Right lobe of liver (tissue), 6 donors: ENCODE measurements around the gene SNX11. TPM values are rescaled to one million over a fixed set of nuclear protein-coding genes. Genes with fewer than 3 reads are reported as not detected.

Experiments used
- ATAC-seq, 4 donors: fragments of 200-7000 bp; cut with Tn5 transposase; one replicate each; pipeline ENCODE4 v1.9.1; 2020; ENCODE audit warnings: mild to moderate bottlenecking in 4 of 4, moderate library complexity in 4 of 4
- DNase-seq, 3 donors: peaks; one replicate each; pipeline ENCODE4 v3.0.0-alpha.2; 2020
- H3K27ac ChIP-seq, 3 donors: fragments of 200-600 bp; one replicate each; pipeline ENCODE4 v1.8.0; 2022
- H3K27me3 ChIP-seq, 2 donors: fragments of 200-600 bp; one replicate each; pipeline ENCODE4 v1.8.0; 2022
- H3K36me3 ChIP-seq, 4 donors: fragments of 200-600 bp; sonication (generic) in 1 of 4; one replicate each; pipeline versions ENCODE4 v1.5.1 to v1.8.0; 2017 to 2022; ENCODE audit warnings: control low read depth in 1 of 4
- H3K4me1 ChIP-seq, 4 donors: fragments of 200-600 bp; sonication (generic) in 1 of 4; one replicate each; pipeline versions ENCODE4 v1.5.1 to v1.8.0; 2017 to 2022; ENCODE audit warnings: control low read depth in 1 of 4
- H3K4me3 ChIP-seq, 3 donors: fragments of 200-600 bp; one replicate each; pipeline ENCODE4 v1.8.0; 2022
- H3K9me3 ChIP-seq, 4 donors: fragments of 200-600 bp; sonication (generic) in 1 of 4; one replicate each; pipeline versions ENCODE4 v1.5.1 to v1.8.0; 2017 to 2022; ENCODE audit warnings: control low read depth in 1 of 4
- POLR2A ChIP-seq: fragments of 450-650 bp; IDR thresholded peaks from one replicate; pipeline ENCODE4 v1.6.1; 2017; ENCODE audit warnings: antibody characterized with exemption, mild to moderate bottlenecking
- WGBS: methylation state at CpG from one replicate; pipeline ENCODE4 v1.1.6; 2018; ENCODE audit warnings: low coverage, low lambda C conversion rate; ENCODE audit not compliant: insufficient coverage; ENCODE audit errors: missing lambda C conversion rate; 5-methylcytosine and 5-hydroxymethylcytosine counted together
- intact Hi-C, 2 donors: fragments of 100-400 bp; cut with DNase I; formaldehyde crosslinking; loops; one replicate each; pipeline versions ENCODE4 v1.11.2 to v1.14.1; 2022
- total RNA-seq, 6 experiments: library from RNA; depleted of rRNA in 2 of 6; stranded (reverse); fragments of >200 nt in 2 of 6; fragmentation: NEBNext Ultra II Directional in 3 of 6; extraction: Animal tissue kit (Norgen Biotek cat#: 25700) in 3 of 6; gene quantifications; one replicate each; pipeline versions ENCODE4 v1.1.0 to v1.2.4, GENCODE V29; 2016 to 2023
- TF ChIP-seq, protein P1 (sequence below), 4 donors: fragments of 200-600 bp in 3 of 4; fragments of 450-650 bp in 1 of 4; IDR thresholded peaks; one replicate each; pipeline versions ENCODE4 v1.5.1 to v1.8.0; 2016 to 2022; ENCODE audit warnings: antibody characterized with exemption in 4 of 4, mild to moderate bottlenecking in 2 of 4
- donor health status: DM: no; HTN: yes; CAD: no.
- donor health status: DM: no; HTN: no; CAD: no.
- donor health status: DM: no; HTN: no; CAD: no.
- donor health status: DM: no; HTN: yes; CAD: no.
- donor health status: DM: no; HTN: yes; CAD: no.

The SNX11 gene
- total RNA-seq, 6 experiments from 2014 or later, result 7.2 to 11.7 (median 9.2) TPM

DNA sequence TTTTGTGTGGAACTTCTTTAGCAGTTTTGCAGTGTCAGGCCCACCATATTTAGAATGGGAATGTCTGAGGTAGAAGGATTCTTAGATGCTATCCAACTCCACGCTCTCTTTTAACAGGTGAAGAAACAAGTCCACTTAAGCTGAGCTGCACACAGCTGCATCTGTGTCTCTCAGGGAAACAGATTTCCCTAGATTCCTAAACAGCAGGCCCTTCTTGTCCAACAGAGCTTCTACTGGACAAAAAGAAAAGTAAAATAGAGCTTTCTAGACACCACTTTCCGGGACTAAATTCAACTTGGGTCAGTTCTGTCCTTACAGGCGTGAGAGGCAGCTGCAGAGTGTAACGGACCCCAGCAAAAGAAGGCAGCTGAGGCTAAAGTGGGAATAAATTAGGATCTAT lies 51.7 kb downstream of the SNX11 start:
- intact Hi-C loops, result no loop called here
- H3K4me3 ChIP-seq, result no peak overlapping the region
- peak overlapping the region; percentile 65 to 94 (median 87) for H3K27ac ChIP-seq
- peaks cover 0 to 33% (median 8%) of the 10 kb centered on the region in 4 donors for H3K4me1 ChIP-seq
- H3K27me3 ChIP-seq, result no peaks in the 10 kb centered on the region
- no peaks in the 10 kb centered on the region for H3K9me3 ChIP-seq
- WGBS, result 75% methylated on average over 4 of the region's 4 CpGs
- ATAC-seq, result no peak
- DNase-seq, result no peak
- TF ChIP-seq, protein P1, sequence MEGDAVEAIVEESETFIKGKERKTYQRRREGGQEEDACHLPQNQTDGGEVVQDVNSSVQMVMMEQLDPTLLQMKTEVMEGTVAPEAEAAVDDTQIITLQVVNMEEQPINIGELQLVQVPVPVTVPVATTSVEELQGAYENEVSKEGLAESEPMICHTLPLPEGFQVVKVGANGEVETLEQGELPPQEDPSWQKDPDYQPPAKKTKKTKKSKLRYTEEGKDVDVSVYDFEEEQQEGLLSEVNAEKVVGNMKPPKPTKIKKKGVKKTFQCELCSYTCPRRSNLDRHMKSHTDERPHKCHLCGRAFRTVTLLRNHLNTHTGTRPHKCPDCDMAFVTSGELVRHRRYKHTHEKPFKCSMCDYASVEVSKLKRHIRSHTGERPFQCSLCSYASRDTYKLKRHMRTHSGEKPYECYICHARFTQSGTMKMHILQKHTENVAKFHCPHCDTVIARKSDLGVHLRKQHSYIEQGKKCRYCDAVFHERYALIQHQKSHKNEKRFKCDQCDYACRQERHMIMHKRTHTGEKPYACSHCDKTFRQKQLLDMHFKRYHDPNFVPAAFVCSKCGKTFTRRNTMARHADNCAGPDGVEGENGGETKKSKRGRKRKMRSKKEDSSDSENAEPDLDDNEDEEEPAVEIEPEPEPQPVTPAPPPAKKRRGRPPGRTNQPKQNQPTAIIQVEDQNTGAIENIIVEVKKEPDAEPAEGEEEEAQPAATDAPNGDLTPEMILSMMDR (IDR thresholded peaks at IDR 0.05), result no peak
- no peak for TF ChIP-seq POLR2A
- no peaks in the 10 kb centered on the region for H3K36me3 ChIP-seq

DNA sequence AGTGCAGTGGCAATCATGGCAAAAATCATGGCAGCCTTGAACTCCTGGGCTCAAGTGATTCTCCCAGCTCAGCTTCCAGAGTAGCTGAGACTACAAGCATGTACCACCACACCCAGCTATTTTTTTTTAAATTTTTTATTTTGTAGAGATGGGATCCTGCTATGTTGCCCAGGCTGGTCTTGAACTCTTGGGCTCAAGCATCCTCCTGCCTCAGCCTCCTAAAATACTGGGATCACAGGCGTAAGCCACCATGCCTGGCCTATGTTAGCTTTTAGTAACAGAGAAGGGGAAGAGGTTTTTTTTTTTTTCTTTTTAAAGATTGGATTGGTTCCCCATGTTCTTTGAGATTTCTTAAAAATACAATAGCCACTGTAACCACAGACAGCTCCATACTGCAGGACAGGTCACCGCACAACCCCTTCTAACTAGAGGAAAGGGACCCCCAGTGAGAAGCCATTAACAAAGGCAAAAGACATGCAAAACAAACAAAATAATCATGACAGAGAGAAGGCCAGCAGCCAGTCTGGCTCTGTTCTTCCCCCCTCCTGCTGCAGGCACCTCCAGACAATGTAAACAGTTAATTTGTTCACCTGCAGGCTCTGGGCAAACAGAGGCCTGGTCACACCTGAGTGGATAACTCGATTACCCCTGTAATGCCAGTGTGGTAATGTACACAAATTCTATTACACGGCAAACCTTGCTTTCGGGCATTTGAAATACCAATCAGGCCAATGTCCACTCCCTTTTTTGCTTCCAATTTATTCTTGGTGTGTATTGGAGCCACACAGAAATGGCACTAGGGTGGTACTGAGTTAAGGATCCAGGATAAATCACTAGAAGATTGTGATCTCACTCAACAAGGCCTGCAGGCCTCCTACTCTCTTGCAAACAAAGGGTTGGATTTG lies 52.9 kb downstream of the SNX11 start:
- intact Hi-C loops, result no loop called here
- Histone ChIP-seq H3K4me1 (peaks cover 0 to 31% (median 6%) of the 10 kb centered on the region in 4 donors), H3K9me3 (no peaks in the 10 kb centered on the region), H3K36me3 (no peaks in the 10 kb centered on the region), H3K27ac (peak overlapping the region; percentile 65 to 94 (median 87)), H3K4me3 (peak overlapping the region; percentile 15 to 53 (median 52)), H3K27me3 (no peaks in the 10 kb centered on the region)
- DNase-seq, result peak; percentile 25 to 63 (median 60)
- WGBS, result 64% methylated on average over 5 of the region's 5 CpGs
- TF ChIP-seq, protein P1 (IDR thresholded peaks at IDR 0.05), result no peak
- TF ChIP-seq POLR2A, result no peak
- peak; percentile 50 to 67 (median 58) for ATAC-seq

DNA sequence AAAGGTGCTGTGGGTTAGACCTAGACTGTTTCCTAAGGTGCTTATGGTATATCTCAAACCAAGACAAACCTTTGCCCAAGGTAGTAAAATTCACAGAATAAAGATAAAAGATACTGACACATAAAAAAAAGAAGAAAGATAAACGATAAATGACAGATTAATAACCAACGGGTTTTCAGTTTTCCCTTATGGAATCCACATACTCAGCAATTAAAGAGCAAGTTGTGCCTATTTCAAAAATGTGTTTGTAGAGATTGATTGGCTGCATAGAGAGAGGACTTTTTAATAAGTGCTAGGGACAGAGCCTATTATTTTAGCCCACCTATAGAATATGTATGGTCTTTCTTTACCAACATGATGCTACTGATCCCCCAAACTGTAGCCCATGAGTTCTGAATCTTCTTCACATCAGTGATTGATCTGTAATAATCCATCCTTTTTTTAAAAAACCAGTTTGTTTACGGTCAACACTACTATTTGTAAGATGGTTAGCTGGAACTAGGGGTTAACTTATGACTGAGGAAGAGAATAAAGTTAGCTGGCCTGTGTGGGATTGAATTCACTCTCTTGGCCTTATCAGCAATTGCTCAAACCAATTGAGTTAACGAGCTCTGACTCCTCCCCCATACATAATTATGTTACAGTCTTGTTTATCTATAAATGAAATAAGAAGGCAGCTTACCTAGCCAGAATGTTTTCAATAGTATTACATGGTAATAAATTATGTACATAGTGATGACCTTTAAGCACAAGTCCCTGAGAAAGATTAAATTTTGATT lies 53.8 kb downstream of the SNX11 start:
- Histone ChIP-seq H3K36me3 (no peaks in the 10 kb centered on the region), H3K27ac (peak overlapping the region; percentile 65 to 94 (median 87))

DNA sequence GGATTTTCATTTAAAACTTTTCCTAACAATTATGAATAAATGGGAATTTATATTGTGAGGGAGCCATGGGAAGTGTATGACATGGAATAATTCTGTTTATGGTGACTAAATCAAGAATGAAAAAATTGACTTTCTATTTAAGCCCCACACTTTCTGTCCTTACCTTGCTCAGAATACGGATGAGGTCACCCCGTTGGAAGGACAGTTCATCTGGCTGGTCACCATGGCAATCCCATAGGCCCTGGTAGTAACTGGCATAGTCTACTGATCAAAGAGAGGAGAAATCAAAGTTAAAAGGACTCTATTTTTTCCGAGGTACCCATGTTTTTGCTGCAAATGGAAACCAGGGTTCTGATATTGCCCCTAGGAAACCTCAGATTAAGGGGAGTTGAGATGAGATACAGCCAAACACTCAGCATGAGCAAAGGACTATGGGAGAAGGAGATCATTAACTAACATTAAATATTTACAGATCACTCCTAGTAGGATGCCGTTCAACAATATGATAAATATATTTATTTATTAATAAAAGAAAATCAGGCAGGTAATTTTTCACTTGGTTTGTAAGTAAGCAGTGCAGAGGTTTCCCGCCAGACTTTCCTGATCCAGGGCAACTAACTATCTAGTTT lies 54.9 kb downstream of the SNX11 start:
- Histone ChIP-seq H3K4me3 (peak overlapping the region; percentile 15 to 53 (median 52)), H3K4me1 (peaks cover 0 to 31% (median 6%) of the 10 kb centered on the region in 4 donors), H3K27me3 (no peaks in the 10 kb centered on the region), H3K27ac (peak overlapping the region; percentile 65 to 94 (median 87)), H3K36me3 (no peaks in the 10 kb centered on the region), H3K9me3 (no peaks in the 10 kb centered on the region)
- DNase-seq (no peak), ATAC-seq (peak; percentile 69 to 82 (median 80))
- intact Hi-C loops, result no loop called here
- WGBS, result 35% methylated on average over 5 of the region's 5 CpGs
- TF ChIP-seq, protein P1 (IDR thresholded peaks at IDR 0.05), result no peak
- no peak for TF ChIP-seq POLR2A

More for the DNA sequence above, 53.8 kb downstream of the SNX11 start:
- intact Hi-C loops, result no loop called here
- DNase-seq (no peak), ATAC-seq (peak in 2 of 4 donors; percentile 7 to 10)
- H3K4me3 ChIP-seq, result peak overlapping the region; percentile 15 to 53 (median 52)
- 18% methylated on average over 4 of the region's 4 CpGs for WGBS
- no peak for TF ChIP-seq POLR2A
- TF ChIP-seq, protein P1 (IDR thresholded peaks at IDR 0.05), result no peak
- no peaks in the 10 kb centered on the region for H3K9me3 ChIP-seq
- no peaks in the 10 kb centered on the region for H3K27me3 ChIP-seq
- H3K4me1 ChIP-seq, result peaks cover 0 to 31% (median 6%) of the 10 kb centered on the region in 4 donors
